Mucosa of stomach (tissue), 1 donor: ENCODE results near the gene IFNG.
"Not testable (repeated sequence)": the region's sequence is repeated elsewhere in the genome, so short reads cannot be mapped to it uniquely, and the experiment has no call there.

Experiments
- H3K27me3 ChIP-seq: one replicate; pipeline ENCODE4 v1.7.0; 2013; ENCODE audit warnings: mild to moderate bottlenecking, low read length; ENCODE audit not compliant: control insufficient read depth, insufficient read depth
- H3K36me3 ChIP-seq: one replicate; pipeline ENCODE4 v1.7.0; 2013; ENCODE audit warnings: low read length; ENCODE audit not compliant: control insufficient read depth, insufficient read depth
- H3K4me1 ChIP-seq: one replicate; pipeline ENCODE4 v1.7.0; 2013; ENCODE audit warnings: mild to moderate bottlenecking, low read length; ENCODE audit not compliant: control insufficient read depth, insufficient read depth
- H3K4me3 ChIP-seq: one replicate; pipeline ENCODE4 v1.7.0; 2013; ENCODE audit warnings: low read length
- H3K9ac ChIP-seq: one replicate; pipeline ENCODE4 v1.7.0; 2013; ENCODE audit warnings: mild to moderate bottlenecking, low read length, moderate library complexity
- H3K9me3 ChIP-seq: one replicate; pipeline ENCODE4 v1.7.0; 2013; ENCODE audit warnings: mild to moderate bottlenecking, low read length, moderate library complexity; ENCODE audit not compliant: control insufficient read depth
- donor health status: Pancreatic carcinoma.

The IFNG gene

GRCh38 chr12:68178774-68179439, 19.4 kb upstream of the IFNG start:
- Histone ChIP-seq H3K27me3 (no peaks in the 10 kb centered on the region), H3K4me1 (no peaks in the 10 kb centered on the region), H3K4me3 (no peak overlapping the region), H3K36me3 (no peaks in the 10 kb centered on the region), H3K9ac (no peak overlapping the region), H3K9me3 (no peaks in the 10 kb centered on the region)

GRCh38 chr12:68178184-68178583, 18.6 kb upstream of the IFNG start:
- Histone ChIP-seq H3K36me3 (no peaks in the 10 kb centered on the region), H3K9ac (no peak overlapping the region), H3K27me3 (no peaks in the 10 kb centered on the region), H3K4me1 (no peaks in the 10 kb centered on the region), H3K9me3 (no peaks in the 10 kb centered on the region), H3K4me3 (no peak overlapping the region)

GRCh38 chr12:68177562-68177961, 18.0 kb upstream of the IFNG start:
- Histone ChIP-seq H3K9ac (no peak overlapping the region), H3K4me1 (no peaks in the 10 kb centered on the region), H3K4me3 (no peak overlapping the region), H3K9me3 (no peaks in the 10 kb centered on the region), H3K27me3 (no peaks in the 10 kb centered on the region), H3K36me3 (no peaks in the 10 kb centered on the region)

- H3K27me3 ChIP-seq, result no peaks in the 10 kb centered on the region
- no peaks in the 10 kb centered on the region for H3K36me3 ChIP-seq
- H3K9me3 ChIP-seq, result no peaks in the 10 kb centered on the region
- H3K9ac ChIP-seq, result no peak overlapping the region
- H3K4me1 ChIP-seq, result no peaks in the 10 kb centered on the region
- no peak overlapping the region for H3K4me3 ChIP-seq
These were observed 16.7 kb upstream of the IFNG start for GRCh38 chr12:68176257-68176656.

- Histone ChIP-seq H3K9ac (no peak overlapping the region), H3K4me3 (no peak overlapping the region), H3K4me1 (no peaks in the 10 kb centered on the region), H3K9me3 (no peaks in the 10 kb centered on the region), H3K27me3 (no peaks in the 10 kb centered on the region), H3K36me3 (no peaks in the 10 kb centered on the region)
These were observed 16.1 kb upstream of the IFNG start for GRCh38 chr12:68175557-68176061.

- H3K4me1 ChIP-seq, H3K9me3 ChIP-seq, H3K36me3 ChIP-seq, H3K27me3 ChIP-seq, H3K9ac ChIP-seq, H3K4me3 ChIP-seq: not testable (repeated sequence)
These were observed 15.2 kb upstream of the IFNG start for GRCh38 chr12:68174761-68175160.

GRCh38 chr12:68173792-68174191, 14.3 kb upstream of the IFNG start:
- Histone ChIP-seq H3K36me3 (no peaks in the 10 kb centered on the region), H3K4me1 (no peaks in the 10 kb centered on the region), H3K9me3 (no peaks in the 10 kb centered on the region), H3K27me3 (no peaks in the 10 kb centered on the region), H3K4me3 (no peak overlapping the region), H3K9ac (no peak overlapping the region)

- Histone ChIP-seq H3K9ac (no peak overlapping the region), H3K9me3 (no peaks in the 10 kb centered on the region), H3K36me3 (no peaks in the 10 kb centered on the region), H3K4me3 (no peak overlapping the region), H3K27me3 (no peaks in the 10 kb centered on the region), H3K4me1 (no peaks in the 10 kb centered on the region)
These were observed 11.2 kb upstream of the IFNG start for GRCh38 chr12:68170726-68171125.

GRCh38 chr12:68169213-68169889, 9.8 kb upstream of the IFNG start:
- Histone ChIP-seq H3K4me3 (no peak overlapping the region), H3K9me3 (no peaks in the 10 kb centered on the region), H3K4me1 (no peaks in the 10 kb centered on the region), H3K36me3 (no peaks in the 10 kb centered on the region), H3K27me3 (no peaks in the 10 kb centered on the region), H3K9ac (no peak overlapping the region)

- Histone ChIP-seq H3K9me3 (no peaks in the 10 kb centered on the region), H3K36me3 (no peaks in the 10 kb centered on the region), H3K9ac (no peak overlapping the region), H3K4me1 (no peaks in the 10 kb centered on the region), H3K4me3 (no peak overlapping the region), H3K27me3 (no peaks in the 10 kb centered on the region)
These were observed 6.8 kb upstream of the IFNG start for GRCh38 chr12:68166317-68166831.

GRCh38 chr12:68163560-68164081, 4.1 kb upstream of the IFNG start:
- Histone ChIP-seq H3K4me1 (no peaks in the 10 kb centered on the region), H3K9me3 (no peaks in the 10 kb centered on the region), H3K36me3 (no peaks in the 10 kb centered on the region), H3K27me3 (no peaks in the 10 kb centered on the region), H3K9ac (no peak overlapping the region), H3K4me3 (no peak overlapping the region)

- Histone ChIP-seq H3K9me3 (no peaks in the 10 kb centered on the region), H3K4me1 (no peaks in the 10 kb centered on the region), H3K9ac (no peak overlapping the region), H3K27me3 (no peaks in the 10 kb centered on the region), H3K36me3 (no peaks in the 10 kb centered on the region), H3K4me3 (no peak overlapping the region)
These were observed 2.8 kb upstream of the IFNG start for GRCh38 chr12:68162374-68162773.
